PC-9 (cell line): ENCODE data around the gene KCNC3. TPM values are rescaled to one million over a fixed set of nuclear protein-coding genes. Genes with fewer than 3 reads are reported as not detected.

Experiments used
- BruUV-seq: library from RNA; stranded (reverse); fragments of 400-500 nt; replicated peaks from 2 replicates; lab custom pipeline; 2021; lab: Mats Ljungman, UMichigan
- CTCF ChIA-PET: fragments of 300-600 bp; sonication (Branson Sonifier 250); formaldehyde crosslinking; loops from one replicate; lab custom pipeline; 2022; ENCODE audit warnings: antibody characterized with exemption; lab: Charles Lee
- POLR2A ChIA-PET: fragments of 300-600 bp; sonication (Branson Sonifier 250); formaldehyde crosslinking; loops from one replicate; lab custom pipeline; 2022; ENCODE audit warnings: antibody characterized with exemption; ENCODE audit not compliant: unreplicated experiment; lab: Charles Lee
- DNase-seq, 2 experiments: peaks; one replicate each; pipeline versions ENCODE4 v3.0.0 to v3.0.0-alpha.2; 2015 to 2022; ENCODE audit warnings: mixed read lengths in 1 of 2
- H2AFZ ChIP-seq: fragments of 200-600 bp; sonication (generic); 2 replicates; pipeline ENCODE4 v1.8.1; 2017; ENCODE audit warnings: antibody characterized with exemption
- H3F3A ChIP-seq: fragments of 200-600 bp; sonication (generic); 2 replicates; pipeline ENCODE4 v1.8.1; 2017; ENCODE audit warnings: antibody characterized with exemption, mild to moderate bottlenecking, low read depth; ENCODE audit not compliant: insufficient read depth
- H3K27ac ChIP-seq: fragments of 200-600 bp; sonication (generic); 2 replicates; pipeline ENCODE4 v1.6.1; 2016; ENCODE audit warnings: mixed run types
- H3K27me3 ChIP-seq: fragments of 200-600 bp; sonication (generic); 2 replicates; pipeline ENCODE4 v1.6.1; 2016; ENCODE audit warnings: low read depth, mixed run types; ENCODE audit not compliant: insufficient read depth
- H3K36me3 ChIP-seq: fragments of 200-600 bp; sonication (generic); 2 replicates; pipeline ENCODE4 v1.6.1; 2016; ENCODE audit warnings: low read depth, mixed run types
- H3K4me1 ChIP-seq: fragments of 200-600 bp; sonication (generic); replicated peaks from 2 replicates; pipeline ENCODE4 v1.6.1; 2016; ENCODE audit warnings: mixed run types; ENCODE audit not compliant: insufficient read depth
- H3K4me2 ChIP-seq: fragments of 200-600 bp; sonication (generic); 2 replicates; pipeline ENCODE4 v1.6.1; 2017; ENCODE audit warnings: mixed run types
- H3K4me3 ChIP-seq: fragments of 200-600 bp; sonication (generic); 2 replicates; pipeline ENCODE4 v1.6.1; 2016; ENCODE audit warnings: mixed run types
- H3K79me2 ChIP-seq: fragments of 200-600 bp; sonication (generic); 2 replicates; pipeline ENCODE4 v1.6.1; 2017; ENCODE audit warnings: low read depth, mixed run types
- H3K9me2 ChIP-seq: fragments of 200-600 bp; sonication (generic); 2 replicates; pipeline ENCODE4 v1.8.1; 2017; ENCODE audit warnings: mild to moderate bottlenecking; ENCODE audit not compliant: insufficient read depth
- H3K9me3 ChIP-seq: fragments of 200-600 bp; sonication (generic); 2 replicates; pipeline ENCODE4 v1.8.1; 2016; ENCODE audit warnings: low read depth; ENCODE audit not compliant: insufficient read depth
- H4K20me1 ChIP-seq: fragments of 200-600 bp; sonication (generic); 2 replicates; pipeline ENCODE4 v1.8.1; 2017; ENCODE audit not compliant: insufficient read depth
- EZH2 ChIP-seq: fragments of 200-600 bp; sonication (generic); IDR thresholded peaks from 2 replicates; pipeline ENCODE4 v1.8.0; 2017; ENCODE audit warnings: antibody characterized with exemption, low read depth
- intact Hi-C: fragments of 100-400 bp; cut with micrococcal nuclease; formaldehyde crosslinking; loops from one replicate; pipeline ENCODE4 v1.10.0; 2022; ENCODE audit not compliant: unreplicated experiment
- total RNA-seq: library from RNA; stranded (reverse); gene quantifications from 2 replicates; pipeline ENCODE4 v1.2.3, GENCODE V29; 2021
- TF ChIP-seq, protein P1 (sequence below): fragments of 200-600 bp; sonication (generic); conservative IDR thresholded peaks from 2 replicates; pipeline ENCODE4 v1.6.1; 2017; ENCODE audit warnings: mixed run types, antibody characterized with exemption, mild to moderate bottlenecking, moderate library complexity

Gene KCNC3
- total RNA-seq, 1 experiment from 2014 or later: 9.0 TPM

DNA sequence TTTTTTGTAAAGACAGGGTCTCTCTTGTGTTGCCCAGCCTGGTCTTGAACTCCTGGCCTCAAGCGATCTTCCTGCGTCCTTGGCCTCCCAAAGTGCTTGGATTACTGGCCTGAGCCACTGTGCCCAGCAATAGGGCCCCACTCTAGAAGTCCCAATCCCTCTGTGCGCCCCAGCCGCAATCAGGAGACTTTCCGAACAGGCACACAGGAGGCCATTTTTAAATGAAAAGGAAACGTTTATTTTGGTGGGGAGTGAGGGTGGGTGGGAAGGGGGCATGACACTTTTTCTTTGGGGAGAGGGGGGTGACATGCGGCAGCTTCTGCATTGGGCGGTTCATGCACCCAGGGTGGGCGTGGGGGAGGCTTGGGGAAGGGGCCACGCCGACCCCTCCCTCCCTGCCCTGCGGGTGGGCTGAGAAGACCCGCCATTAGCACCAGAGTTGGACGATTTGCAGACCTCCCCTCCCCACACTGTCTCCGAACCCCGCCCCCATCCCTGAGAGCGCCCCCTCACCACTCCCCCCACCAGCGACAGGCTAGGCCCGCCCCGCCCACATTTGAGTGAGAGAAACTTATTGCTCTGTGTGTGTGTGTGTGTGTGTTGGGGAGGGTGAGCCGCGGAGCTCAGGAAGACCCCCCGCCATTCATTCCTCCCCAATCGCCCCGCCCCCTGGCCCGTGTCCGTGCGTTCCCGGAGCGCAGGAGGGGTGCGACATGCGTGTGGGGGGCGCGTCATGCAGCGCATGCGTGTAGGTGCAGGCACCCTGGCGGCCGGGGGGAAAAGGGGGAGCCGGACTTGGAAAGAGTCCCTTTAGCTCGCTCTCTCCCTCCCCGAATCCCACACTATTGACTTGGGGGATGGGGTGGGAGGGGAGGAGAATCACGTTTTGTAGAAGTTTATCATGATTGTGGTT, 17.2 kb downstream of the KCNC3 start:
- POLR2A ChIA-PET: interaction anchor here (0.7 kb wide), 1 partner anchor 21 kb away, joined by 3 read pairs; no protein-coding TSS in a partner anchor
- BruUV-seq: no TSS peak
- intact Hi-C loops: no loop called here
- Histone ChIP-seq H3K4me1 (0 out of 2 replicates have a peak, but pooled peaks cover 3% of the 10 kb centered on the region), H4K20me1 (peaks cover 6% of the 10 kb centered on the region; the same call in 1 of the 2 replicates), H2AFZ (no peak overlapping the region), H3K36me3 (no peaks in the 10 kb centered on the region), H3K27me3 (no peaks in the 10 kb centered on the region), H3K9me3 (no peaks in the 10 kb centered on the region), H3K4me2 (no peak overlapping the region), H3K4me3 (no peak overlapping the region), H3K79me2 (no peaks in the 10 kb centered on the region), H3F3A (peaks cover 10% of the 10 kb centered on the region; the same call in 1 of the 2 replicates), H3K9me2 (no peaks in the 10 kb centered on the region), H3K27ac (no peak overlapping the region)
- no peak for DNase-seq
- CTCF ChIA-PET: interaction anchor here (0.7 to 0.9 kb wide), 2 partner anchors 75 to 109 kb away, joined by 5 to 13 read pairs; no protein-coding TSS in a partner anchor
- TF ChIP-seq, protein P1, sequence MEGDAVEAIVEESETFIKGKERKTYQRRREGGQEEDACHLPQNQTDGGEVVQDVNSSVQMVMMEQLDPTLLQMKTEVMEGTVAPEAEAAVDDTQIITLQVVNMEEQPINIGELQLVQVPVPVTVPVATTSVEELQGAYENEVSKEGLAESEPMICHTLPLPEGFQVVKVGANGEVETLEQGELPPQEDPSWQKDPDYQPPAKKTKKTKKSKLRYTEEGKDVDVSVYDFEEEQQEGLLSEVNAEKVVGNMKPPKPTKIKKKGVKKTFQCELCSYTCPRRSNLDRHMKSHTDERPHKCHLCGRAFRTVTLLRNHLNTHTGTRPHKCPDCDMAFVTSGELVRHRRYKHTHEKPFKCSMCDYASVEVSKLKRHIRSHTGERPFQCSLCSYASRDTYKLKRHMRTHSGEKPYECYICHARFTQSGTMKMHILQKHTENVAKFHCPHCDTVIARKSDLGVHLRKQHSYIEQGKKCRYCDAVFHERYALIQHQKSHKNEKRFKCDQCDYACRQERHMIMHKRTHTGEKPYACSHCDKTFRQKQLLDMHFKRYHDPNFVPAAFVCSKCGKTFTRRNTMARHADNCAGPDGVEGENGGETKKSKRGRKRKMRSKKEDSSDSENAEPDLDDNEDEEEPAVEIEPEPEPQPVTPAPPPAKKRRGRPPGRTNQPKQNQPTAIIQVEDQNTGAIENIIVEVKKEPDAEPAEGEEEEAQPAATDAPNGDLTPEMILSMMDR: no peak
- no peak for TF ChIP-seq EZH2

DNA sequence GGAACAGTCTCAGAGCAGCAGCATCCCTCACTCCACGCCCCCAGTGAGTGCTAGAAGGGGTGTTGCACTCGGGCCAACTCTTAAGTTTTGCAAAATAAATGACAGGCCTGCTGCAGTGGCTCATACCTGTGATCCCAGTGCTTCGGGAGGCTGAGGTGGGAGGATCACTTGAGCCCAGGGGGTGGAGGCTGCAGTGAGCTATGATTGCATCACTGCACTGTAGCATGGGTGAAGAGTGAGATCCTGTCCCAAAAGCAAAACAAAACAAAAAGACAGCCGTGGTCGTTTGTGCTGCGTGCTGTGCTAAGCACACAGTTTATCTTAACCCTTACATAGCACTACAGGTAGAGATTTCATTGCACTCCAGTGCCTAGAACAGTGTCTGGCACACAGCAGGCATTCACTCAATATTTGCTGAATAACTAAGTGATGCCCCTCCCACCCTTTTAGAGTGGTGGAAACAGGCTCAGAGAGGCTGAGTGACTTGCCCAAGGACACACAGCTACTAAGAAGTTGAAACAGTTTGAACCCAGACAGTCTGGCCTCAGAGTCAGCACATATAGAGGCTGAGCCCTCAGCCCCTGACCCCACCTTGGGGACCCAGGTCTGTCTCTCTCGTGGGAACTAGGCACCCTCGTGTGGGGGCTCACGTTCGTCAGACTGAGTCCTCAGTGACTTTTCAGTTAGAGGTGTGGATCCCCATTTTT, 18.3 kb downstream of the KCNC3 start:
- no TSS peak for BruUV-seq
- intact Hi-C loops: no loop called here
- Histone ChIP-seq H3F3A (peaks cover 10% of the 10 kb centered on the region; the same call in 1 of the 2 replicates), H3K4me3 (no peak overlapping the region), H3K36me3 (no peaks in the 10 kb centered on the region), H3K9me3 (no peaks in the 10 kb centered on the region), H3K27me3 (no peaks in the 10 kb centered on the region), H3K9me2 (no peaks in the 10 kb centered on the region), H4K20me1 (peaks cover 6% of the 10 kb centered on the region; the same call in 1 of the 2 replicates), H2AFZ (no peak overlapping the region), H3K27ac (no peak overlapping the region), H3K4me2 (no peak overlapping the region), H3K4me1 (0 out of 2 replicates have a peak, but pooled peaks cover 3% of the 10 kb centered on the region), H3K79me2 (no peaks in the 10 kb centered on the region)
- no peak for TF ChIP-seq EZH2
- TF ChIP-seq, protein P1: no peak
- ChIA-PET POLR2A (no interaction called here), CTCF (interaction anchor here (0.9 kb wide), 1 partner anchor 108 kb away, joined by 5 read pairs; no protein-coding TSS in a partner anchor)
- DNase-seq: no peak

DNA sequence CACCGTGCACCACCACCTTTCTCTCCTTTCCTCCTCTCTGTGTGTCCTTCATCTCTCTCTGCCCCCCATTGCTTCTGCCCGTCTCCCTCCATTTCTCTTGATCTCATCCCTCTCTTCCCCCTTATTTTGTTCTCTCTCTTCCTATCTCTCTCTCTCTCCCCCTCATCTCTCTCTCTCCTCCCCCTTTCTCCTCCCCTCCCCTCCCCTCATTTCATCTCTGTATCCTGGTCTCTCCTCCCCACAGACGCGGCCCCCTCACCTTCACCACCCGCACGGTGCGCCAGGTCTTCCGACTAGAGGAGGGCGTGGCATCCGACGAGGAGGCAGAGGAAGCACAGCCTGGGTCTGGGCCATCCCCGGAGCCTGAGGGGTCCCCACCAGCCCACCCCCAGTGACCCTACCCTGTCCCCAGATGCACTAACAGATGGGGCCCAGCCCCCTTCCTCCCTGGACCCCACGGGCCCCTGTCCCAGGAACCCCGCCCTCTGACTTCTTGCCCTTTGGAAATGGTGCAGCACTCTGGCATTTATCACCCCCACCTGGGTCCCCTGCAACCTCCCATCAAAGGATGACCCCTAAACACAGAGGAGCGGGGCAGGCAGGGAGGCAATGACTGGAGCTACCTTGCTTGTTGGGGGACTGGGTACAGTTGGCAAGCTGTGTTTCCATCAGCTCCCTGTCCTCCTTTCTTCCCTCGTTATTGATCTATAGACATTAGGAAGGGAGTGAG, 19.6 kb downstream of the KCNC3 start:
- BruUV-seq: no TSS peak
- H3K4me2 ChIP-seq: no peak overlapping the region
- H3K27ac ChIP-seq: no peak overlapping the region

More for the DNA sequence above, 19.6 kb downstream of the KCNC3 start:
- Histone ChIP-seq H2AFZ (no peak overlapping the region), H3K4me3 (no peak overlapping the region), H3K9me3 (no peaks in the 10 kb centered on the region), H3K36me3 (no peaks in the 10 kb centered on the region), H3K4me1 (0 out of 2 replicates have a peak, but pooled peaks cover 3% of the 10 kb centered on the region), H3K79me2 (no peaks in the 10 kb centered on the region), H3F3A (peaks cover 10% of the 10 kb centered on the region; the same call in 1 of the 2 replicates), H3K9me2 (no peaks in the 10 kb centered on the region), H4K20me1 (peaks cover 6% of the 10 kb centered on the region; the same call in 1 of the 2 replicates), H3K27me3 (no peaks in the 10 kb centered on the region)
- intact Hi-C loops: no loop called here
- no peak for TF ChIP-seq EZH2
- TF ChIP-seq, protein P1: no peak
- ChIA-PET CTCF (no interaction called here), POLR2A (no interaction called here)
- DNase-seq: no peak
